ENCODE data around the gene SLC9A9. TPM values are rescaled to one million over a fixed set of nuclear protein-coding genes. Genes with fewer than 3 reads are reported as not detected.

SLC9A9 gene
- total RNA-seq, 4 donors from 2014 or later = 13.4 to 15.0 (median 14.4) TPM

GRCh38 chr3:143507735-143508580, 340.3 kb downstream of the SLC9A9 start:
- H3K27me3 ChIP-seq = no peaks in the 10 kb centered on the region
- H3K27ac ChIP-seq (replicated peaks in 1 of 4) = no peak overlapping the region
- no peaks in the 10 kb centered on the region for H3K36me3 ChIP-seq
- H3K4me1 ChIP-seq = peaks cover 0 to 21% (median 8%) of the 10 kb centered on the region in 4 donors
- DNase-seq (ENCODE audit: extremely low spot score) = no peak
- no peaks in the 10 kb centered on the region for H3K9me3 ChIP-seq
- peak in 1 of 2 donors; percentile 43 for TF ChIP-seq POLR2AphosphoS5 (IDR thresholded peaks at IDR 0.05)
- TF ChIP-seq EP300 (IDR thresholded peaks at IDR 0.05) = no peak
- intact Hi-C loops (cut with DNase I) = no loop called here
- 54% methylated on average over 3 of the region's 3 CpGs for WGBS
- no peak overlapping the region for H3K4me3 ChIP-seq

- Histone ChIP-seq H3K4me1 (peaks cover 0 to 21% (median 8%) of the 10 kb centered on the region in 4 donors), H3K27ac (replicated peaks in 1 of 4) (no peak overlapping the region), H3K4me3 (no peak overlapping the region), H3K36me3 (no peaks in the 10 kb centered on the region), H3K9me3 (no peaks in the 10 kb centered on the region), H3K27me3 (no peaks in the 10 kb centered on the region)
- no peak for DNase-seq (ENCODE audit: extremely low spot score)
- TF ChIP-seq CTCF (IDR thresholded peaks at IDR 0.05) = no peak
- TF ChIP-seq EP300 (IDR thresholded peaks at IDR 0.05) = no peak
- TF ChIP-seq POLR2AphosphoS5 (IDR thresholded peaks at IDR 0.05) = no peak
- no peak for TF ChIP-seq POLR2A (IDR thresholded peaks at IDR 0.05; ENCODE audit: low read depth)
- intact Hi-C loops (cut with DNase I) = no loop called here
Observed at GRCh38 chr3:143506190-143506589, 342.1 kb downstream of the SLC9A9 start.

GRCh38 chr3:143503325-143503885, 344.9 kb downstream of the SLC9A9 start:
- TF ChIP-seq POLR2AphosphoS5 (IDR thresholded peaks at IDR 0.05) = no peak
- TF ChIP-seq EP300 (IDR thresholded peaks at IDR 0.05) = no peak
- TF ChIP-seq POLR2A (IDR thresholded peaks at IDR 0.05; ENCODE audit: low read depth) = no peak
- no peak for TF ChIP-seq CTCF (IDR thresholded peaks at IDR 0.05)
- WGBS = 90% methylated on average over 2 of the region's 4 CpGs
- Histone ChIP-seq H3K36me3 (no peaks in the 10 kb centered on the region), H3K27me3 (no peaks in the 10 kb centered on the region), H3K4me3 (no peak overlapping the region), H3K4me1 (peaks cover 0 to 12% (median 0%) of the 10 kb centered on the region in 4 donors), H3K27ac (replicated peaks in 1 of 4) (no peak overlapping the region), H3K9me3 (no peaks in the 10 kb centered on the region)
- no peak for DNase-seq (ENCODE audit: extremely low spot score)
- intact Hi-C loops (cut with DNase I) = no loop called here

GRCh38 chr3:143502081-143502480, 346.2 kb downstream of the SLC9A9 start:
- no peak for DNase-seq (ENCODE audit: extremely low spot score)
- H3K27ac ChIP-seq (replicated peaks in 1 of 4) = no peak overlapping the region
- H3K27me3 ChIP-seq = no peaks in the 10 kb centered on the region
- no peak for TF ChIP-seq CTCF (IDR thresholded peaks at IDR 0.05)
- TF ChIP-seq POLR2AphosphoS5 (IDR thresholded peaks at IDR 0.05) = no peak
- TF ChIP-seq POLR2A (IDR thresholded peaks at IDR 0.05; ENCODE audit: low read depth) = no peak
- TF ChIP-seq EP300 (IDR thresholded peaks at IDR 0.05) = no peak
- H3K4me3 ChIP-seq = no peak overlapping the region
- 84% methylated on average over 3 of the region's 3 CpGs for WGBS
- intact Hi-C loops (cut with DNase I) = no loop called here
- H3K36me3 ChIP-seq = no peaks in the 10 kb centered on the region
- H3K4me1 ChIP-seq = peaks cover 0 to 4% (median under 1%) of the 10 kb centered on the region in 4 donors
- H3K9me3 ChIP-seq = no peaks in the 10 kb centered on the region

- 93% methylated on average over 3 of the region's 3 CpGs for WGBS
- H3K27me3 ChIP-seq = no peaks in the 10 kb centered on the region
- TF ChIP-seq EP300 (IDR thresholded peaks at IDR 0.05) = no peak
- no peak for TF ChIP-seq POLR2A (IDR thresholded peaks at IDR 0.05; ENCODE audit: low read depth)
- TF ChIP-seq CTCF (IDR thresholded peaks at IDR 0.05) = no peak
- TF ChIP-seq POLR2AphosphoS5 (IDR thresholded peaks at IDR 0.05) = no peak
Observed at GRCh38 chr3:143497382-143497781, 350.9 kb downstream of the SLC9A9 start.

More at GRCh38 chr3:143497382-143497781, 350.9 kb downstream of the SLC9A9 start:
- Histone ChIP-seq H3K4me3 (no peak overlapping the region), H3K36me3 (no peaks in the 10 kb centered on the region), H3K27ac (replicated peaks in 1 of 4) (peak overlapping the region; percentile 61 to 76 (median 68)), H3K9me3 (no peaks in the 10 kb centered on the region), H3K4me1 (peaks cover 0 to 25% (median 16%) of the 10 kb centered on the region in 4 donors)
- intact Hi-C loops (cut with DNase I) = no loop called here
- no peak for DNase-seq (ENCODE audit: extremely low spot score)

Measured in esophagus muscularis mucosa (tissue), 4 donors.